GM13977 (cell line): ENCODE results near the gene PRELID1.

ENCODE experiments used
- DNase-seq: peaks from one replicate; pipeline ENCODE4 v3.0.0; 2012; ENCODE audit warnings: low spot score
- CTCF ChIP-seq: IDR thresholded peaks from 2 replicates; pipeline ENCODE4 v1.5.1; 2012; ENCODE audit warnings: mild to moderate bottlenecking, control low read depth; ENCODE audit not compliant: insufficient read depth; ENCODE audit errors: extremely low read depth, missing control alignments
- in situ Hi-C: fragments of 300-500 bp; cut with MboI; formaldehyde crosslinking; loops from one replicate; pipeline ENCODE4 v1.12.0; 2022; ENCODE audit warnings: low sequenced_read_pairs, low pct_unique_long_range_greater_than_20kb, mixed read lengths, inconsistent platforms; ENCODE audit not compliant: unreplicated experiment

PRELID1 gene

GRCh38 chr5:177330991-177331842 lies 27.6 kb downstream of the PRELID1 start:
- no peak for DNase-seq
- in situ Hi-C loops, result no loop called here
- TF ChIP-seq CTCF, result no peak

- no peak for DNase-seq
- TF ChIP-seq CTCF, result no peak
- in situ Hi-C loops, result no loop called here
Measured at GRCh38 chr5:177332031-177332895, 28.7 kb downstream of the PRELID1 start.

GRCh38 chr5:177332896-177333260 lies 29.3 kb downstream of the PRELID1 start:
- DNase-seq, result no peak
- TF ChIP-seq CTCF, result no peak
- in situ Hi-C loops, result no loop called here

- DNase-seq, result no peak
- in situ Hi-C loops, result no loop called here
- no peak for TF ChIP-seq CTCF
Measured at GRCh38 chr5:177333420-177334154, 30.0 kb downstream of the PRELID1 start.

GRCh38 chr5:177334155-177334551 lies 30.6 kb downstream of the PRELID1 start:
- no peak for DNase-seq
- TF ChIP-seq CTCF, result no peak
- in situ Hi-C loops, result no loop called here
